HEK293 (cell line): Measurements from ENCODE around the gene MTHFD1L.
A peak's percentile ranks its signal among the peaks of the same experiment; 100 is the strongest.

Experiments used
- CTCF ChIA-PET: fragments of 350-600 bp; formaldehyde crosslinking; extraction: SDS; loops from one replicate; lab custom pipeline; 2021; ENCODE audit warnings: antibody characterized with exemption; lab: Yijun Ruan, JAX
- POLR2A ChIA-PET: fragments of 300-600 bp; formaldehyde crosslinking; extraction: SDS; loops from one replicate; lab custom pipeline; 2020; ENCODE audit warnings: antibody characterized with exemption, inconsistent platforms; lab: Yijun Ruan, JAX
- H3K27ac ChIP-seq: fragments of 200-500 bp; sonication (Bioruptor generic); 2 replicates; pipeline ENCODE4 v1.5.1; 2014; ENCODE audit warnings: low read depth, low read length, control low read depth, inconsistent platforms; ENCODE audit errors: extremely low read depth
- H3K36me3 ChIP-seq, 2 experiments: fragments of 200-500 bp in 1 of 2; sonication (Bioruptor generic) in 1 of 2; 1 replicate in 1 of 2; 2 replicates in 1 of 2; pipeline ENCODE4 v1.5.1; 2014 to 2017; ENCODE audit warnings: inconsistent platforms in 2 of 2, low read length in 2 of 2; ENCODE audit not compliant: control insufficient read depth in 2 of 2, insufficient read depth in 1 of 2
- H3K4me1 ChIP-seq: fragments of 200-500 bp; sonication (Bioruptor generic); 2 replicates; pipeline ENCODE4 v1.5.1; 2014; ENCODE audit warnings: mild to moderate bottlenecking, low read length, inconsistent platforms; ENCODE audit not compliant: control insufficient read depth, insufficient read depth
- H3K4me3 ChIP-seq: 2 replicates; pipeline ENCODE4 v1.5.1; 2011; ENCODE audit warnings: low read depth, mild to moderate bottlenecking, control low read depth, low read length, moderate library complexity
- H3K9me3 ChIP-seq: fragments of 200-500 bp; sonication (Bioruptor generic); 2 replicates; pipeline ENCODE4 v1.5.1; 2014; ENCODE audit warnings: low read depth, low read length, inconsistent platforms; ENCODE audit not compliant: control insufficient read depth, insufficient read depth
- FEZF1 ChIP-seq: fragments of 450-650 bp; formaldehyde crosslinking; IDR thresholded peaks from 2 replicates; pipeline ENCODE4 v1.5.1; 2016; ENCODE audit warnings: missing biosample characterization, missing genetic modification characterization
- SCRT2 ChIP-seq: fragments of 450-650 bp; formaldehyde crosslinking; IDR thresholded peaks from 2 replicates; pipeline ENCODE4 v1.5.1; 2016; ENCODE audit warnings: missing biosample characterization, missing genetic modification characterization
- SP7 ChIP-seq: fragments of 450-650 bp; formaldehyde crosslinking; IDR thresholded peaks from 2 replicates; pipeline ENCODE4 v1.5.1; 2016; ENCODE audit warnings: missing biosample characterization, missing genetic modification characterization
- WT1 ChIP-seq: fragments of 450-650 bp; formaldehyde crosslinking; IDR thresholded peaks from 2 replicates; pipeline ENCODE4 v1.5.1; 2016; ENCODE audit warnings: missing biosample characterization, missing genetic modification characterization
- ZIC2 ChIP-seq: fragments of 450-650 bp; formaldehyde crosslinking; IDR thresholded peaks from 2 replicates; pipeline ENCODE4 v1.5.1; 2016; ENCODE audit warnings: missing biosample characterization, missing genetic modification characterization
- ZNF623 ChIP-seq: fragments of 450-650 bp; formaldehyde crosslinking; IDR thresholded peaks from 2 replicates; pipeline ENCODE4 v1.5.1; 2016; ENCODE audit warnings: missing biosample characterization, missing genetic modification characterization
- ZNF707 ChIP-seq: fragments of 450-650 bp; formaldehyde crosslinking; IDR thresholded peaks from 2 replicates; pipeline ENCODE4 v1.5.1; 2016; ENCODE audit warnings: missing biosample characterization, missing genetic modification characterization
- ZNF837 ChIP-seq: fragments of 450-650 bp; formaldehyde crosslinking; IDR thresholded peaks from 2 replicates; pipeline ENCODE4 v1.5.1; 2016; ENCODE audit warnings: missing biosample characterization, missing genetic modification characterization
- TF ChIP-seq, protein P1 (sequence below): fragments of 450-650 bp; formaldehyde crosslinking; IDR thresholded peaks from 2 replicates; pipeline ENCODE4 v1.5.1; 2017; ENCODE audit warnings: missing biosample characterization, missing genetic modification characterization
- TF ChIP-seq, protein P2 (sequence below): fragments of 450-650 bp; formaldehyde crosslinking; IDR thresholded peaks from 2 replicates; pipeline ENCODE4 v1.5.1; 2016; ENCODE audit warnings: missing biosample characterization, missing genetic modification characterization
- TF ChIP-seq, protein P3 (sequence below): fragments of 450-650 bp; formaldehyde crosslinking; IDR thresholded peaks from 2 replicates; pipeline ENCODE4 v1.5.1; 2016; ENCODE audit warnings: missing biosample characterization, missing genetic modification characterization

MTHFD1L gene

DNA sequence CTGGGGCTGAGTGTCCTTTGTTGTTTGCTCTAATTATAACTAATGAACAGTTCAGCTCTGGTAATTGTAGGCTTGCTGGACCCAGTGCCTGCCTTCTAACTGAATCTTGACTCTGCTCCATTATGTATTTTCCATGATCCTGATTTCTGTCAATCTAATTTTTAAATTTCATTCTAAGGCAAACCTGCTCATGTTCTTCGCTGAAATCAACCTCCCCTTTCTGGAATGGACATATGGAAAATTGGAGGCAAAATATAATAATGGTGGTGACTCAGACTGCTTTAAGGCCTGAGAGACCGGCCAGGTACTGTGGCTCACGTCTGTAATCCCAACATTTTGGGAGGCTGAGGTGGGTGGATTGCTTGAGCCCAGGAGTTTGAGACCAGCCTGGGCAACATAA, 191.6 kb downstream of the MTHFD1L start:
- no peak overlapping the region for H3K4me3 ChIP-seq
- H3K36me3 ChIP-seq = no peaks in the 10 kb centered on the region; a peak in 1 of 3 replicates
- ChIA-PET CTCF (interaction anchor here (0.5 kb wide), 1 partner anchor 124 kb away, joined by 4 read pairs; no protein-coding TSS in a partner anchor), POLR2A (no interaction called here)
- H3K27ac ChIP-seq = no peak overlapping the region
- H3K9me3 ChIP-seq = no peaks in the 10 kb centered on the region
- no peaks in the 10 kb centered on the region; the same call in 1 of the 2 replicates for H3K4me1 ChIP-seq
- TF ChIP-seq ZNF837 (tag by site-specific recombination) (no peak), SP7 (tag by site-specific recombination) (peak; percentile 42; the same call in 1 of the 2 replicates)

DNA sequence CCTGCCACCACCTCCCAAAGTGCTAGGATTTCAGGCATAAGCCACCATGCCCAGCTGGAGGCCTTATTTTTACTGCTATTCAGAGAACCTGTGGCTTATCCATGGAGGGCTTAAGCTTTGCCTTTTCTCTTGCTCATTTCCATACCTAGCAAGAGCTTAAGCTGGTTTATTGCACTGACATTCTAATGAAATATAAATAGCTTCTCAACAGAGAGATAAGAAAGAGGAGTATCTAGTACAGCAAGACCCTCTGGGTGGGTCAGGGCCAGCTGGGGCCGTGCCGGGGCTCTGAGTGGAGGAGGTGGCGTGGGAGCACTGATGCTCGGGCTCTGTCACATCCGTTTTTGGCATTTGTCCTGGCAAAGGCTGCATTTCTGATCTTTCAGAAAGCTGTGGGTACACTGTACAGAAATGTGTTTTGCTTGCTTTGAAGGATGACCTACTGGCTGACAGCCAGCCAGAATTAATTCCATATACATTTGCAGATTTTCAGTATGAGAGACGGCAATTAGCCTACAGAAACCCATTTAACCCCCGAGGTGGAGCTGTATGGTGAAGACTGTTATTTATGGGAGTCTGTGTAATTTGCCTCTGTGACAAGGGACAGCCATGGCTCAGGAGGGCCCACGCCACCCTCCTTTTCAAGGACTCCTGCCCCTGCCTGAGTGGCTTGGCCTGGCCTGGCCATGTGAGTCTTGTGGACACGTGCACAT, 192.7 kb downstream of the MTHFD1L start:
- TF ChIP-seq, protein P1, sequence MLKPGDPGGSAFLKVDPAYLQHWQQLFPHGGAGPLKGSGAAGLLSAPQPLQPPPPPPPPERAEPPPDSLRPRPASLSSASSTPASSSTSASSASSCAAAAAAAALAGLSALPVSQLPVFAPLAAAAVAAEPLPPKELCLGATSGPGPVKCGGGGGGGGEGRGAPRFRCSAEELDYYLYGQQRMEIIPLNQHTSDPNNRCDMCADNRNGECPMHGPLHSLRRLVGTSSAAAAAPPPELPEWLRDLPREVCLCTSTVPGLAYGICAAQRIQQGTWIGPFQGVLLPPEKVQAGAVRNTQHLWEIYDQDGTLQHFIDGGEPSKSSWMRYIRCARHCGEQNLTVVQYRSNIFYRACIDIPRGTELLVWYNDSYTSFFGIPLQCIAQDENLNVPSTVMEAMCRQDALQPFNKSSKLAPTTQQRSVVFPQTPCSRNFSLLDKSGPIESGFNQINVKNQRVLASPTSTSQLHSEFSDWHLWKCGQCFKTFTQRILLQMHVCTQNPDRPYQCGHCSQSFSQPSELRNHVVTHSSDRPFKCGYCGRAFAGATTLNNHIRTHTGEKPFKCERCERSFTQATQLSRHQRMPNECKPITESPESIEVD (tag by site-specific recombination) = 0 out of 2 replicates have a peak, but pooled peaks have one; percentile 51
- TF ChIP-seq SCRT2 (tag by site-specific recombination) (peak; percentile 30; the same call in 1 of the 2 replicates), ZIC2 (tag by site-specific recombination) (peak; percentile 15), ZNF623 (tag by site-specific recombination) (no peak), FEZF1 (tag by site-specific recombination) (0 out of 2 replicates have a peak, but pooled peaks have one; percentile 20), ZNF707 (no peak)
- TF ChIP-seq, all 188 proteins: peak for 4
- POLR2A ChIA-PET = no interaction called here
- Histone ChIP-seq H3K36me3 (no peaks in the 10 kb centered on the region; a peak in 1 of 3 replicates), H3K4me3 (no peak overlapping the region), H3K27ac (no peak overlapping the region), H3K9me3 (no peaks in the 10 kb centered on the region), H3K4me1 (no peaks in the 10 kb centered on the region; the same call in 1 of the 2 replicates)
- CTCF ChIA-PET = no interaction called here

DNA sequence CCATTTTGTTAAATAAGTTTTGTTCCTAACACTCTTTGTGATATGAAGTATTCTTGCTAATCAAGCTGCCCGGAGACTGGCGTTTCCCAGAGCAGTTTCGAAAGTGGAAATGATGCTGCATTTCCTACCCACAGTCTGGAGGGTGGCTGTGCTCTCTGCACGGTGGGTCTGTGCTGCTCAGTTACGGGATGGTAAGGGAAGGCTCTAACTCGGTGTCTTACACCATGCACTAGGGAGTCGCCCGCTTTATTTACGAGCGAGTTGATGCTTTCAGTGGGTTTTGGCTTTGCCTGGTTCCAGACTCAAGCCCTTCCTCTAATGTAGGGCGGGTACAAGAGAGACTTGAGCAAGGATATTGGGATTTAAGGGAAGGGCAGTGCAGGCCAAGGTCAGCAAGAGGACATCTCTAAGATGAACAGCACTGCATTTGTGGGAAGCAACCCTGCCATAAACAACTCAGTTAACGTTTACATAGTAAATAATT, 194.2 kb downstream of the MTHFD1L start:
- Histone ChIP-seq H3K27ac (no peak overlapping the region), H3K4me3 (no peak overlapping the region), H3K4me1 (no peaks in the 10 kb centered on the region; the same call in 1 of the 2 replicates), H3K36me3 (no peaks in the 10 kb centered on the region; a peak in 1 of 3 replicates), H3K9me3 (no peaks in the 10 kb centered on the region)
- POLR2A ChIA-PET = no interaction called here
- CTCF ChIA-PET = no interaction called here
- TF ChIP-seq, protein P2, sequence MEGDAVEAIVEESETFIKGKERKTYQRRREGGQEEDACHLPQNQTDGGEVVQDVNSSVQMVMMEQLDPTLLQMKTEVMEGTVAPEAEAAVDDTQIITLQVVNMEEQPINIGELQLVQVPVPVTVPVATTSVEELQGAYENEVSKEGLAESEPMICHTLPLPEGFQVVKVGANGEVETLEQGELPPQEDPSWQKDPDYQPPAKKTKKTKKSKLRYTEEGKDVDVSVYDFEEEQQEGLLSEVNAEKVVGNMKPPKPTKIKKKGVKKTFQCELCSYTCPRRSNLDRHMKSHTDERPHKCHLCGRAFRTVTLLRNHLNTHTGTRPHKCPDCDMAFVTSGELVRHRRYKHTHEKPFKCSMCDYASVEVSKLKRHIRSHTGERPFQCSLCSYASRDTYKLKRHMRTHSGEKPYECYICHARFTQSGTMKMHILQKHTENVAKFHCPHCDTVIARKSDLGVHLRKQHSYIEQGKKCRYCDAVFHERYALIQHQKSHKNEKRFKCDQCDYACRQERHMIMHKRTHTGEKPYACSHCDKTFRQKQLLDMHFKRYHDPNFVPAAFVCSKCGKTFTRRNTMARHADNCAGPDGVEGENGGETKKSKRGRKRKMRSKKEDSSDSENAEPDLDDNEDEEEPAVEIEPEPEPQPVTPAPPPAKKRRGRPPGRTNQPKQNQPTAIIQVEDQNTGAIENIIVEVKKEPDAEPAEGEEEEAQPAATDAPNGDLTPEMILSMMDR = no peak
- peak; percentile 72 for TF ChIP-seq WT1 (tag by site-specific recombination)
- TF ChIP-seq, protein P3, sequence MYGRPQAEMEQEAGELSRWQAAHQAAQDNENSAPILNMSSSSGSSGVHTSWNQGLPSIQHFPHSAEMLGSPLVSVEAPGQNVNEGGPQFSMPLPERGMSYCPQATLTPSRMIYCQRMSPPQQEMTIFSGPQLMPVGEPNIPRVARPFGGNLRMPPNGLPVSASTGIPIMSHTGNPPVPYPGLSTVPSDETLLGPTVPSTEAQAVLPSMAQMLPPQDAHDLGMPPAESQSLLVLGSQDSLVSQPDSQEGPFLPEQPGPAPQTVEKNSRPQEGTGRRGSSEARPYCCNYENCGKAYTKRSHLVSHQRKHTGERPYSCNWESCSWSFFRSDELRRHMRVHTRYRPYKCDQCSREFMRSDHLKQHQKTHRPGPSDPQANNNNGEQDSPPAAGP (tag by site-specific recombination) = peak; percentile 42; the same call in 1 of the 2 replicates
